ENCODE data around the gene NAMPT.

NAMPT gene

DNA sequence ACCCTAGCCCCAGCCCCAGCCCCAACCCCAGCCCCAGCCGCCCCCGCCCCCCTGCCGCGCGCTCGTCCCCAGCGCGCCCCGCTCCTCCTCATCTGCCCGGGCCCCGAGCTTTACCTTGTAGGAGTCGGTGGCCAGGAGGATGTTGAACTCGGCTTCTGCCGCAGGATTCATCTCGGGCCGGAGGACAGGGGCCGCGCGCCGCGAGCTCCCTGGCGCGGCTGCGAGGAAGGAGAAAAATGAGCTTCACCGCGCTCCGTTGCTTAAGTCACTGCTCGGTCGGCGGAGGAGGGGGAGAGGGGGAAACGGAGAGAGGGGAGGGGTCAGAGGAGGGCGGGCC is at the start of gene NAMPT:
Gene NAMPT (minus strand): TSS at position 270 of the 337 bp plus-strand sequence. CDS start 99 bp downstream, at position 171.
- no peak for DNase-seq (ENCODE audit: extremely low read depth, low read depth)
- peak within 1 kb of the TSS; percentile 87 for H3K4me3 ChIP-seq (replicated peaks; ENCODE audit: low read depth, low read length)
- TF ChIP-seq, protein P1, sequence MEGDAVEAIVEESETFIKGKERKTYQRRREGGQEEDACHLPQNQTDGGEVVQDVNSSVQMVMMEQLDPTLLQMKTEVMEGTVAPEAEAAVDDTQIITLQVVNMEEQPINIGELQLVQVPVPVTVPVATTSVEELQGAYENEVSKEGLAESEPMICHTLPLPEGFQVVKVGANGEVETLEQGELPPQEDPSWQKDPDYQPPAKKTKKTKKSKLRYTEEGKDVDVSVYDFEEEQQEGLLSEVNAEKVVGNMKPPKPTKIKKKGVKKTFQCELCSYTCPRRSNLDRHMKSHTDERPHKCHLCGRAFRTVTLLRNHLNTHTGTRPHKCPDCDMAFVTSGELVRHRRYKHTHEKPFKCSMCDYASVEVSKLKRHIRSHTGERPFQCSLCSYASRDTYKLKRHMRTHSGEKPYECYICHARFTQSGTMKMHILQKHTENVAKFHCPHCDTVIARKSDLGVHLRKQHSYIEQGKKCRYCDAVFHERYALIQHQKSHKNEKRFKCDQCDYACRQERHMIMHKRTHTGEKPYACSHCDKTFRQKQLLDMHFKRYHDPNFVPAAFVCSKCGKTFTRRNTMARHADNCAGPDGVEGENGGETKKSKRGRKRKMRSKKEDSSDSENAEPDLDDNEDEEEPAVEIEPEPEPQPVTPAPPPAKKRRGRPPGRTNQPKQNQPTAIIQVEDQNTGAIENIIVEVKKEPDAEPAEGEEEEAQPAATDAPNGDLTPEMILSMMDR (IDR thresholded peaks at IDR 0.05; ENCODE audit: low read depth, low read length, missing control alignments), result no peak

- TF ChIP-seq, protein P1 (IDR thresholded peaks at IDR 0.05; ENCODE audit: low read depth, low read length, missing control alignments), result no peak
- no peak overlapping the region for H3K4me3 ChIP-seq (replicated peaks; ENCODE audit: low read depth, low read length)
- DNase-seq (ENCODE audit: extremely low read depth, low read depth), result no peak
Measured at GRCh38 chr7:106332201-106332600, 47.4 kb upstream of the NAMPT start.

- DNase-seq (ENCODE audit: extremely low read depth, low read depth), result no peak
- TF ChIP-seq, protein P1 (IDR thresholded peaks at IDR 0.05; ENCODE audit: low read depth, low read length, missing control alignments), result no peak
- no peak overlapping the region for H3K4me3 ChIP-seq (replicated peaks; ENCODE audit: low read depth, low read length)
Measured at GRCh38 chr7:106331441-106332175, 46.8 kb upstream of the NAMPT start.

DNA sequence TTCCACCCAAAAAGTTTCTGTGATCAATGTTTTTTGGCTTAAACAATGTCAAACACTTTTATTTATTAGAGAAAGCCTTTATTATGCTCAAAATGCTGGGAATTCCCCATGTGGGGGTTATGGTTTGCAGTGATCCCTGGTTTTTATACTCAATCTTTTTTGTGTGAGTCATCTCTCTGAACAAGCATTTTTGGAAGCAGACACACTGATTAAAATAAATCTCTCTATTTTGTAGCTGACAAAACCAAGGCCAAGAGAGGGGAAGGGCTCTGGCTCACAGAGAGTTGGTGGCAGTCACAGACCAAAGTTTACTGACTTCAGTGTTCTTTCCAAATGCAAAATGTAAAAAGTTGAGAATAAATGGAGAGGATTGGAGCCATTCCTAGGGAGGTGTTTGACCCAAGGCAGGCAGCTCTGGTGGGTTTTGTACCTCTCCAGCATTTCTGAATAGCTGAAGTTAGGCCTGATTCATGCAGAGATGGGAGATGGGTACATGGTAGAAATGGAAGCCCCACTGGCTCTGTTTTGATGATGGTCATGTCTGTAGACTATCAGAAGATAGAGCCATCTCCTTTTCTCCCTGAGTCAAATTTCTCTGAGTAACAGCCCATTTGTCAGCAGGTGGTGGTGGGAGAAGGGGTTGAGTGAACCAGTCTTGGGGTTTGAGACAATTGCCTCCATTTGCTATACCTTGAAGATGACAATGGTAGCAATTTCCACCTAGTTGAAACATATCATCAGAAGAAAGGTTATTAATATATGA is 45.4 kb upstream of the NAMPT start:
- H3K4me3 ChIP-seq (replicated peaks; ENCODE audit: low read depth, low read length), result no peak overlapping the region
- DNase-seq (ENCODE audit: extremely low read depth, low read depth), result no peak
- TF ChIP-seq, protein P1 (IDR thresholded peaks at IDR 0.05; ENCODE audit: low read depth, low read length, missing control alignments), result no peak

GRCh38 chr7:106329408-106329807 is 44.6 kb upstream of the NAMPT start:
- no peak overlapping the region for H3K4me3 ChIP-seq (replicated peaks; ENCODE audit: low read depth, low read length)
- TF ChIP-seq, protein P1 (IDR thresholded peaks at IDR 0.05; ENCODE audit: low read depth, low read length, missing control alignments), result no peak
- DNase-seq (ENCODE audit: extremely low read depth, low read depth), result no peak

DNA sequence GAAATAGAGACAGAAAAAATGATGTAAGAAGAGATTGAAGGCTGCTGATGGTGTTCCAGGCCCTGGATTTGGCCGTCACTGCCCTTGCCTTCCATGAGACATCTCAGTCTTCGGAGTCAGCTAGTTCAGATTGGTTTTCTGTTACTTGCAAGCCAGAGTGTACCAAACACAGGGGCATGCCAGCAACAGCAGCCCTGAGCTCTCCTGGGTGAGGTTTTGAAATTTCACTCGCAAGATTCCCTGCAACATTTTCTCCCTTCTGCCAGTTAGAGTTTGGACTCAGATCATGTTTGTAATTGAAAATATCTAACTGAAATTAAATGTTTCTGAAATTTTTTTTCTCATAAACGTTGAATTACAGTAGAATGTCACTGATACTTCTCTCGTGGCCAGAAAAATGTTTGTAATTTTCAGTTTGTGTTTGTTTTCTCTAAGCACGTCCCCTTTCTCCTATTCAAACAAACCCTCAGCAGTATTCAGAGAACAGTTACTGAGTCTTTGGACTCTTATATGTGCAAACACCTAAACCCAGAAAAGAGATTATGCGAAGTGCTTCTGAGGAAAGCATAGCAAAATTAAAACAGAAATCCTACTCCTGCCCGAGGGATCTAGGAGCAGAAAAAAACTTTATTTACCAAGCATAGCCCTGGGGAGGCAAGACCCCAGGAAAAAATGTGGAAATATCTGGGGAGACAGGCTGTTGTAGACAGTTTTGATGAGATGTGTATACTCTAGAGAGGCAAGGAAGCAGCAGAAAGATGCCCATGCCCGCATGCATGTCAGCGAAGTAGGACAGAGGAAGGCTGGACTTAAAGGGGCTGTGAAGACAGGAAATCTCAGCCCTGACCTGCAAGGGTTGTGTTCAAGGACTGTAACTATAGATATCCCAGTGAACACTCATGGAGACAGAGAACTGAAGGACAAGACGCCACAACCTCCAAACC is 43.0 kb upstream of the NAMPT start:
- TF ChIP-seq, protein P1 (IDR thresholded peaks at IDR 0.05; ENCODE audit: low read depth, low read length, missing control alignments), result no peak
- no peak for DNase-seq (ENCODE audit: extremely low read depth, low read depth)
- no peak overlapping the region for H3K4me3 ChIP-seq (replicated peaks; ENCODE audit: low read depth, low read length)
